ENCODE measurements around the gene CAPNS1.
"Not testable (repeated sequence)": the region's sequence is repeated elsewhere in the genome, so short reads cannot be mapped to it uniquely, and the experiment has no call there.

The CAPNS1 gene

GRCh38 chr19:36142046-36142445, 2.2 kb downstream of the CAPNS1 start:
- in situ Hi-C loops (cut with HindIII; ENCODE audit: low pct_ligation_motif_present, low pct_unique_long_range_greater_than_20kb, low sequenced_read_pairs), result no loop called here
- DNase-seq, result no peak

DNA sequence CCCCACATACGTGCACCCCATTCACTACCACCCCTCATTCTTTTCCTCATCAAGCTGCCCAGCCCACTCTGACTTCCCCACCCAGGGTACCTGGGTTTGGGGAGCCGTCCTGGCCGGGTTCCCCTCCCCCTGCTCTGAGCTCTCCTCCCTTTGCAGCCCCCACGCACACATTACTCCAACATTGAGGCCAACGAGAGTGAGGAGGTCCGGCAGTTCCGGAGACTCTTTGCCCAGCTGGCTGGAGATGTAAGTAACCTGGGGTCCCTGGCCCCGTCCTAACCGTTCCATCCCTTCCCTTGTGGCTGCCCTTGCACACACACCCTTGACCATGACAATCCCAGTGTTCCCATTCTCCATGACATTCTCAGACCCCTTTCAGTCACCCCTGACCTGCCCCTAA, 2.6 kb downstream of the CAPNS1 start:
- no peak for DNase-seq
- in situ Hi-C loops (cut with HindIII; ENCODE audit: low pct_ligation_motif_present, low pct_unique_long_range_greater_than_20kb, low sequenced_read_pairs), result no loop called here

- in situ Hi-C loops (cut with HindIII; ENCODE audit: low pct_ligation_motif_present, low pct_unique_long_range_greater_than_20kb, low sequenced_read_pairs), result no loop called here
- no peak for DNase-seq
Observed at GRCh38 chr19:36144624-36145023, 4.8 kb downstream of the CAPNS1 start.

DNA sequence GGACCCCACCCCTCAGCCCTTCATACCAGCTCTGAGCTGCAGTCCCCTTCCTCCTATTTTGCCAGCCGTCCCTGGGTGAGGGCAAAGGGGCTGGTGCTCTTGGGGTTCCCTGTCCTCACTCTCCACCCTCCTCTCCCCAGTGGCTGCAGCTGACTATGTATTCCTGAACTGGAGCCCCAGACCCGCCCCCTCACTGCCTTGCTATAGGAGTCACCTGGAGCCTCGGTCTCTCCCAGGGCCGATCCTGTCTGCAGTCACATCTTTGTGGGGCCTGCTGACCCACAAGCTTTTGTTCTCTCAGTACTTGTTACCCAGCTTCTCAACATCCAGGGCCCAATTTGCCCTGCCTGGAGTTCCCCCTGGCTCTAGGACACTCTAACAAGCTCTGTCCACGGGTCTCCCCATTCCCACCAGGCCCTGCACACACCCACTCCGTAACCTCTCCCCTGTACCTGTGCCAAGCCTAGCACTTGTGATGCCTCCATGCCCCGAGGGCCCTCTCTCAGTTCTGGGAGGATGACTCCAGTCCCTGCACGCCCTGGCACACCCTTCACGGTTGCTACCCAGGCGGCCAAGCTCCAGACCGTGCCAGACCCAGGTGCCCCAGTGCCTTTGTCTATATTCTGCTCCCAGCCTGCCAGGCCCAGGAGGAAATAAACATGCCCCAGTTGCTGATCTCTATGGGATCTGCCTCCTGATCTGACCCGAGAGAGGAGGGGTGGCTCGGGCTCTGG, 10.0 kb downstream of the CAPNS1 start:
- in situ Hi-C loops (cut with HindIII; ENCODE audit: low pct_ligation_motif_present, low pct_unique_long_range_greater_than_20kb, low sequenced_read_pairs), result no loop called here
- DNase-seq, result no peak

DNA sequence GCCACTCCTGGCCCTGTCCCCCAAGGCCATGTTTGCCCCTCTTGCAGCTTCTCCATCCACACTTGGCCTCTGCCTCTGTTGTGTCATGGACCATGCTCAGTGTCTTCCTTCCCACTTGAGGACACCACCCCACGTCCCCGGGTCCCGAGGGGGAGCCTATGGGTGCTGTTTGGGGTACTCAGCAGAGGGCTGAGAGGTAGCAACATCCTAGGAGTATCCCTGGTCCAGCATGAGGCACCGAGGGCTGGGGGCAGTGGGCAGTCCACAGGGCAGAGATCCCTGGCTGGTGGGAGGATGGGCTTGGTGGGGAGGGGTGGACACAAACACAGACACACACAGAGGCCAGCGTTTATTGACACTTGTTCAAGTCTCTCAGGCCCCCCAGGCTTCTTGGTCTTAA, 10.7 kb downstream of the CAPNS1 start:
- in situ Hi-C loops (cut with HindIII; ENCODE audit: low pct_ligation_motif_present, low pct_unique_long_range_greater_than_20kb, low sequenced_read_pairs), result no loop called here
- DNase-seq, result no peak

DNA sequence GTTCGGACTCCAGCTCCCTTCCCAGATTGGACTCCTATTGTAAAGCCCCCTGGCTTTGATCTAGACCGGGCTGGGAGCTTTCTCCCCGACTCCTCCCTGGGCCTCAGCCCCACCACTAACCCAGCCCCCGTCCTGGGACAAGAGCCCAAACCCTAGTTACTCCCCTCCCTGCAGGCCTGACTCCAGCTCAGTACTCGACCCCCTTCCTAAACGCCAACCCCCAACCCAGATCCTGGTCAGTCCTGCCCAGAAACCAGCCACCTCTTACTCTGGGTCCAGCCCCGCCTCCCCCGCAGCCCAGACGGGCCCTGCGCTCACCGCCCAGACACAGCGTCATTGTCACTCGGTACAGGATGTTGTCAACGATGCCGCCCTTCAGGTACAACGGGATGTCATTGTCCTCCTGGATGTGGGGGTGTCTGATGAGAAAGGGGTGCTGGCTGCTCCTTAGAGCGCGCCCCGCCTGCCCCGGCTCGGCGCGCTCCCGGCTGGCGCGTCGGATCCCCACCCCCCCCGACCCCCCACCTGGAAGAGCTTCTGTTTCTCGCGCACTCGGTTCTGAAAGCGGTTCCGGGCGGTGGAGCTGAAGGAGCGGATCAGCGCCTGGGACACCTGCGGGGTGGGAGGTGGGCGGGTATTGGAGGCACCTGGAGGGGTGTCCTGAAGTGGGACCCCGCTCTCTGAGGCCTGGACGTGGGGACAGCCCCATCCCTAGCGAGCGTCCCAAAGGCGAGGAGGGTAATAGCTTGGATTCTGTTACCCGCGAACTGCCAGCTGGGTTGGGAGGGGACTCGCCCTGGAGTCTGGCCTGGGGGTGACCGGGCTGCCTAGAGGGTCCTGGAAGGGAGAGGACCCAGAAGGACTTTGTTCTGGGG, 11.5 kb downstream of the CAPNS1 start:
- in situ Hi-C loops (cut with HindIII; ENCODE audit: low pct_ligation_motif_present, low pct_unique_long_range_greater_than_20kb, low sequenced_read_pairs), result no loop called here
- DNase-seq, result no peak

DNA sequence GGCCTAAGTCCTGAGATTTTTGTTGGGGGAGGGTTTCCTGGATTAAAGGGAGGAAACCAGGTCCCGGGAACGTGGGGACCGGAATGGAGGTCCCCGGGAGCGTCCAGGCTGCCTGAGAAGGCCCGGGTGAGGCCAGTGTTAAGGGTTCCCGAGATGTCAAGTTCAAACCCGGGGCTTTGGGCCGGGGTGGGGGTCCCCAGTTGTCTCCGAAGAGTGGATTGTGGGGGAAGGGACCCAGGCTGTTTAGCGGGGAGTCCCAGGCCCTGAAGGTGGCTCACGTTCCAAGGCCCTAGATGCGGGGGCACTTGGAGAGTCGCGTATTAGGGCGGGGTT, 12.1 kb downstream of the CAPNS1 start:
- in situ Hi-C loops (cut with HindIII; ENCODE audit: low pct_ligation_motif_present, low pct_unique_long_range_greater_than_20kb, low sequenced_read_pairs), result no loop called here
- DNase-seq, result no peak

GRCh38 chr19:36152352-36153091, 12.7 kb downstream of the CAPNS1 start, which contains the start of gene COX7A1:
Gene COX7A1, minus strand, starts transcription at chr19:36152447. Its CDS starts 40 bp downstream, at chr19:36152407.
- in situ Hi-C loops (cut with HindIII; ENCODE audit: low pct_ligation_motif_present, low pct_unique_long_range_greater_than_20kb, low sequenced_read_pairs), result no loop called here

GRCh38 chr19:36153126-36153525, 13.3 kb downstream of the CAPNS1 start:
- in situ Hi-C loops (cut with HindIII; ENCODE audit: low pct_ligation_motif_present, low pct_unique_long_range_greater_than_20kb, low sequenced_read_pairs), result no loop called here
- DNase-seq, result no peak

More at GRCh38 chr19:36152352-36153091, 12.7 kb downstream of the CAPNS1 start, which contains the start of gene COX7A1:
- no peak for DNase-seq

- in situ Hi-C loops (cut with HindIII; ENCODE audit: low pct_ligation_motif_present, low pct_unique_long_range_greater_than_20kb, low sequenced_read_pairs), result no loop called here
Observed at GRCh38 chr19:36160821-36161596, 21.1 kb downstream of the CAPNS1 start.

GRCh38 chr19:36163813-36164212, 23.9 kb downstream of the CAPNS1 start:
- in situ Hi-C loops (cut with HindIII; ENCODE audit: low pct_ligation_motif_present, low pct_unique_long_range_greater_than_20kb, low sequenced_read_pairs), result no loop called here
- DNase-seq, result no peak

More at GRCh38 chr19:36160821-36161596, 21.1 kb downstream of the CAPNS1 start:
- DNase-seq, result no peak

- DNase-seq, result no peak
- in situ Hi-C loops (cut with HindIII; ENCODE audit: low pct_ligation_motif_present, low pct_unique_long_range_greater_than_20kb, low sequenced_read_pairs), result no loop called here
Observed at GRCh38 chr19:36169084-36169760, 29.4 kb downstream of the CAPNS1 start.

DNA sequence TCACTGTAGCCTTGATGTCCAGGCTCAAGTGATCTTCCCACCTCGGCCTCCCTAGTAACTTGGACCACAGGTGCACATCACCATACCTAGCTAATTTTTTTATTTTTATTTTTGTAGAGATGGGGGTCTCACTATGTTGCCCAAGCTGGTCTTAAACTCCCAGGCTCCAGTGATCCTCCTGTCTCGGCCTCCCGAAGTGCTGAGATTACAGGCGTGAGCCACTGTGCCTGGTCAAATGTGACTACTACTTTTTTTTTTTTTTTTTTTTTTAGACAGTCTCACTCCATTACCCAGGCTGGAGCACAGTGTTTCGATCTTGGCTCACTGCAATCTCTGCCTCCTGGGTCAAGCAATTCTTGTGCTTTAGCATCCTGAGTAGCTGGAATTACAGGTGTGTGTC, 33.0 kb downstream of the CAPNS1 start:
- no peak for DNase-seq
- in situ Hi-C loops (cut with HindIII; ENCODE audit: low pct_ligation_motif_present, low pct_unique_long_range_greater_than_20kb, low sequenced_read_pairs), result no loop called here

DNA sequence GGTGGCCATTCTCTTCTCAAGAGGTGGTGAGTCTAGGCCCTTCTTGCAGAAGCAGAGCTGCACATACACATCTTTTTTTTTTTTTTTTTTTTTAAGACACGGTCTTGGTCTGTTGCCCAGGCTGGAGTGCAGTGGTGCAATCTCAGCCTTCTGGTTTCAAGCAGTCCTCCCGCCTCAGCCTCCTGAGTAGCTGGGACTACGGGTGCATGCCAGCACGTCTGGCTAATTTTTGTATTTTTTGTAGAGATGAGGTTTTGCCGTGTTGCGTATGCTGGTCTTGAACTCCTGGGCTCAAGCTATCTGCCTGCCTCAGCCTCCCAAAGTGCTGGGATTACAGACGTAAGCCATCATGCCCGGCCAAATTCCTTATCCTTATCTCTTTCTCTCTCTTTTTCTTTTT, 34.0 kb downstream of the CAPNS1 start:
- DNase-seq; in situ Hi-C loops (cut with HindIII; ENCODE audit: low pct_ligation_motif_present, low pct_unique_long_range_greater_than_20kb, low sequenced_read_pairs): not testable (repeated sequence)

DNA sequence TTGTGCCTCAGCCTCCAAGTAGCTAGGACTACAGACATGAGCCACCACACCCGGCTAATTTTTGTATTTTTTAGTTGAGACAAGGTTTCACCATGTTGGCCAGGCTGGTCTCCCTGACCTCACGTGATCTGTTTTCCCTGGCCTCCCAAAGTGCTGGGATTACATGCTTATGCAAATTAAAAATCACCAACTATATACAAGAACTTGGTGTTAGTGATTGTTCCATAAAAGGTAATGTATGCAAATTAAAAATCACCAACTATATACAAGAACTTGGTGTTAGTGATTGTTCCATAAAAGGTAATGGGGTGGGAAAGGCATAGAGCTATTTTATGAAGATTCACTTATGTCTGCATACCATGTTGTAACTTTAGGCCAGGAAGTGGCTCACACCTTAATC, 39.2 kb downstream of the CAPNS1 start:
- in situ Hi-C loops (cut with HindIII; ENCODE audit: low pct_ligation_motif_present, low pct_unique_long_range_greater_than_20kb, low sequenced_read_pairs); DNase-seq: not testable (repeated sequence)

DNA sequence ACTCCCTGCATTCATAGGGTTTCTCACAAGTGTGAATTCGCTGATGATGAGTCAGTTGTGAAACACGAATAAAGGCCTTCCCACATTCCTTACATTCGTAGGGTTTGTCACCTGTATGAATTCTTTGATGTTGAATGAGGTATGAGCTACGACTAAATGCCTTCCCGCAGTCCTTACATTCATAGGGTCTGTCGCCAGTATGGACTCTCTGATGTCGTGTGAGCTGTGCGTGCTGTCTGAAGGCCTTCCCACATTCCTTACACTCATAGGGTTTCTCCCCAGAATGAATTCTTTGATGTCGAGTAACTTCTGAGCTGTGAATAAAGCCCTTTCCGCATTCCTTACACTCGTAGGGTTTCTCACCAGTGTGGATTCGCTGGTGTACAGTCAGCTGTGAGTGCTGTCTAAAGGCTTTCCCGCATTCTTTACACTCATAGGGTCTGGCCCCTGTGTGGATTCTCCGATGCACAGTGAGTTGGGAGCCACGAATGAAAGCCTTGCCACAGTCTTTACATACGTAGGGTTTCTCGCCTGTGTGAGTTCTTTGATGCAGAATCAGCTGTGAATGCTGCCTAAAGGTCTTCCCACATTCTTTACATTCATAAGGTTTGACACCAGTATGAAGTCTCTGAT, 42.9 kb downstream of the CAPNS1 start:
- in situ Hi-C loops (cut with HindIII; ENCODE audit: low pct_ligation_motif_present, low pct_unique_long_range_greater_than_20kb, low sequenced_read_pairs), result no loop called here
- no peak for DNase-seq

- in situ Hi-C loops (cut with HindIII; ENCODE audit: low pct_ligation_motif_present, low pct_unique_long_range_greater_than_20kb, low sequenced_read_pairs), result no loop called here
- no peak for DNase-seq
Observed at GRCh38 chr19:36183245-36183628, 43.4 kb downstream of the CAPNS1 start.

Data from ACHN (cell line).